Measurements from ENCODE around the gene MAP1B. TPM values are rescaled to one million over a fixed set of nuclear protein-coding genes. Genes with fewer than 3 reads are reported as not detected.

MAP1B gene
- total and polyA plus RNA-seq, 9 of the 15 experiments (the other 6 are each of a cell fraction or from before 2014, with no cell fraction given) = 5.2 to 66.1 (median 17.3) TPM

DNA sequence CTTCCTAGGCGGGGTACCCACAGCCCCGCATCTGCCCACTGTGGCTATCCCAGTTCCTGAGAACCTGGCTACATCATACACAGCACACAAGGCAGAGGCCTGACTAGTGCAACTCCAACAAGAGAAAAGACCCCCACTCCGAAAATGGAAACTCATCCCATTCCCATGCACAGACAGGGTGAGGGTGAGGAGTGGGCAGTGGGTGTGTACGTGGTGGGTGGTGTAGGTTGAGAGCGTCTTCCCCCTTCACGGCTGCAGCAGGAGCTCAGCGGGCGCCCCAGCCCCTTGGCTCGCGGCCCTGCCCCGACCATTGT is 501 bp upstream of the MAP1B start (continued):
- TF ChIP-seq, protein P1, sequence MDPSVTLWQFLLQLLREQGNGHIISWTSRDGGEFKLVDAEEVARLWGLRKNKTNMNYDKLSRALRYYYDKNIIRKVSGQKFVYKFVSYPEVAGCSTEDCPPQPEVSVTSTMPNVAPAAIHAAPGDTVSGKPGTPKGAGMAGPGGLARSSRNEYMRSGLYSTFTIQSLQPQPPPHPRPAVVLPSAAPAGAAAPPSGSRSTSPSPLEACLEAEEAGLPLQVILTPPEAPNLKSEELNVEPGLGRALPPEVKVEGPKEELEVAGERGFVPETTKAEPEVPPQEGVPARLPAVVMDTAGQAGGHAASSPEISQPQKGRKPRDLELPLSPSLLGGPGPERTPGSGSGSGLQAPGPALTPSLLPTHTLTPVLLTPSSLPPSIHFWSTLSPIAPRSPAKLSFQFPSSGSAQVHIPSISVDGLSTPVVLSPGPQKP (CRISPR knock-in tag; IDR thresholded peaks at IDR 0.05) = no peak

DNA sequence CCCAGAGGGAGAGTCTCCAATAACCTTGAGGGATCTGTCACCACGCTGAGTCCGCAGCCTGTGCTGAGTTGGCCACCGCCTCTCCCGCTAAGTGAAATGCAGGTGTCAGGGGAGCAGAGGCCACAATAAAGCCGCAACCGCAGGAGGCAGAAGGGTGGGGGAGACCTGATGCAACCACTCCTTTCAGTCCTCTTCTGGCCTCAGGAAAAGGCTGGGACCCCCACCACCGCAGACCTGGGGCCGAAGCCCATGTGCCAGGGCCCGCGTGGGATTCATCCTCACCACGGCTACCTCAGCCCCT is 576 bp downstream of the MAP1B start:
- Histone ChIP-seq H2AFZ (ENCODE audit: low read depth, low read length) (peak overlapping the region; percentile 94), H3K27ac (ENCODE audit: extremely low read depth, low read depth, low read length) (peak overlapping the region; percentile 86), H4K20me1 (replicated peaks; ENCODE audit: control insufficient read depth, insufficient read depth, low read length) (peaks cover 19% of the 10 kb centered on the region; the same call in 1 of the 2 replicates), H3K9ac (ENCODE audit: insufficient read depth in 1 of 2, low read depth in 2 of 2, low read length in 2 of 2) (peak overlapping the region; percentile 86 to 94), H3K9me1 (ENCODE audit: control insufficient read depth, insufficient read depth, low read length) (peaks cover 3% of the 10 kb centered on the region), H3K4me2 (ENCODE audit: insufficient read depth, low read length) (peak overlapping the region; percentile 89), H3K27me3 (ENCODE audit: control insufficient read depth in 2 of 2, insufficient read depth in 2 of 2, low read length in 2 of 2) (no peaks in the 10 kb centered on the region), H3K4me1 (replicated peaks in 1 of 2; ENCODE audit: control insufficient read depth in 2 of 2, insufficient read depth in 2 of 2, low read length in 2 of 2) (peaks cover 18 to 30% of the 10 kb centered on the region in 2 experiments), H3K4me3 (peak overlapping the region; percentile 66), H3K36me3 (ENCODE audit: control insufficient read depth, insufficient read depth, low read length) (peaks cover 11% of the 10 kb centered on the region), H3K79me2 (ENCODE audit: control insufficient read depth, insufficient read depth, low read length) (peaks cover 54% of the 10 kb centered on the region), H3K9me3 (replicated peaks; ENCODE audit: control insufficient read depth, insufficient read depth, low read depth, low read length) (no peaks in the 10 kb centered on the region)
- intact Hi-C loops (cut with micrococcal nuclease) = loop anchor here (2.0 kb wide), 1 partner anchor 201 kb away; no protein-coding TSS in a partner anchor
- BruUV-seq (replicated peaks) = no TSS peak
- ChIA-PET POLR2A (interaction anchor here (0.5 to 5.1 kb wide), 13 partner anchors 9 to 847 kb away, joined by 3 to 31 read pairs (median 3); no protein-coding TSS in a partner anchor), CTCF (ENCODE audit: low intra/inter-chr PET ratio) (no interaction called here)
- FAIRE-seq (peak; percentile 56), DNase-seq (ENCODE audit: extremely low read depth in 1 of 4, low spot score in 3 of 4) (peak; percentile 48 to 78 (median 60)), ATAC-seq (peak; percentile 72)
- in situ Hi-C loops (cut with MboI) = no loop called here
- under 1% methylated on average over 11 of the region's 11 CpGs for WGBS (ENCODE audit: insufficient coverage, low coverage, missing lambda C conversion rate)
- TF ChIP-seq, protein P2, sequence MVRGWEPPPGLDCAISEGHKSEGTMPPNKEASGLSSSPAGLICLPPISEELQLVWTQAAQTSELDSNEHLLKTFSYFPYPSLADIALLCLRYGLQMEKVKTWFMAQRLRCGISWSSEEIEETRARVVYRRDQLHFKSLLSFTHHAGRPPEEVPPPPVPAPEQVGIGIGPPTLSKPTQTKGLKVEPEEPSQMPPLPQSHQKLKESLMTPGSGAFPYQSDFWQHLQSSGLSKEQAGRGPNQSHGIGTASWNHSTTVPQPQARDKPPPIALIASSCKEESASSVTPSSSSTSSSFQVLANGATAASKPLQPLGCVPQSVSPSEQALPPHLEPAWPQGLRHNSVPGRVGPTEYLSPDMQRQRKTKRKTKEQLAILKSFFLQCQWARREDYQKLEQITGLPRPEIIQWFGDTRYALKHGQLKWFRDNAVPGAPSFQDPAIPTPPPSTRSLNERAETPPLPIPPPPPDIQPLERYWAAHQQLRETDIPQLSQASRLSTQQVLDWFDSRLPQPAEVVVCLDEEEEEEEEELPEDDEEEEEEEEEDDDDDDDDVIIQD (CRISPR knock-in tag; IDR thresholded peaks at IDR 0.05) = no peak
- TF ChIP-seq TEAD4 (IDR thresholded peaks at IDR 0.05; ENCODE audit: low read length) (0 out of 2 replicates have a peak, but pooled peaks have one; percentile 18), TEAD4 (CRISPR knock-in tag; IDR thresholded peaks at IDR 0.05; ENCODE audit: borderline replicate concordance) (no peak), NR4A1 (CRISPR knock-in tag; IDR thresholded peaks at IDR 0.05) (no peak), NR4A1 (tag; IDR thresholded peaks at IDR 0.05) (no peak), RBM22 (IDR thresholded peaks at IDR 0.05; ENCODE audit: low read depth, low read length, poor library complexity, severe bottlenecking) (peak; percentile 7), SIN3A (IDR thresholded peaks at IDR 0.05; ENCODE audit: borderline replicate concordance in 2 of 2, control insufficient read depth in 1 of 2, low read depth in 2 of 2, low read length in 2 of 2) (peak; percentile 5 to 49; a peak in 1 of 4 replicates), EP400 (IDR thresholded peaks at IDR 0.05) (peak; percentile 64), MEIS2 (IDR thresholded peaks at IDR 0.05; ENCODE audit: partially characterized antibody) (peak; percentile 72), YY1 (IDR thresholded peaks at IDR 0.05; ENCODE audit: borderline replicate concordance in 1 of 3, control insufficient read depth in 1 of 3, extremely low read depth in 1 of 3, insufficient read depth in 3 of 3, insufficient read length in 1 of 3, insufficient replicate concordance in 2 of 3, low read depth in 1 of 3, low read length in 2 of 3) (peak in 1 of 3 experiments; percentile 26), MTA3 (IDR thresholded peaks at IDR 0.05; ENCODE audit: borderline replicate concordance) (no peak)
- TF ChIP-seq, protein P3, sequence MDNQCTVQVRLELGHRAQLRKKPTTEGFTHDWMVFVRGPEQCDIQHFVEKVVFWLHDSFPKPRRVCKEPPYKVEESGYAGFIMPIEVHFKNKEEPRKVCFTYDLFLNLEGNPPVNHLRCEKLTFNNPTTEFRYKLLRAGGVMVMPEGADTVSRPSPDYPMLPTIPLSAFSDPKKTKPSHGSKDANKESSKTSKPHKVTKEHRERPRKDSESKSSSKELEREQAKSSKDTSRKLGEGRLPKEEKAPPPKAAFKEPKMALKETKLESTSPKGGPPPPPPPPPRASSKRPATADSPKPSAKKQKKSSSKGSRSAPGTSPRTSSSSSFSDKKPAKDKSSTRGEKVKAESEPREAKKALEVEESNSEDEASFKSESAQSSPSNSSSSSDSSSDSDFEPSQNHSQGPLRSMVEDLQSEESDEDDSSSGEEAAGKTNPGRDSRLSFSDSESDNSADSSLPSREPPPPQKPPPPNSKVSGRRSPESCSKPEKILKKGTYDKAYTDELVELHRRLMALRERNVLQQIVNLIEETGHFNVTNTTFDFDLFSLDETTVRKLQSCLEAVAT (IDR thresholded peaks at IDR 0.05) = peak in 1 of 2 experiments; percentile 70; a peak in 1 of 4 replicates
- TF ChIP-seq, protein P4, sequence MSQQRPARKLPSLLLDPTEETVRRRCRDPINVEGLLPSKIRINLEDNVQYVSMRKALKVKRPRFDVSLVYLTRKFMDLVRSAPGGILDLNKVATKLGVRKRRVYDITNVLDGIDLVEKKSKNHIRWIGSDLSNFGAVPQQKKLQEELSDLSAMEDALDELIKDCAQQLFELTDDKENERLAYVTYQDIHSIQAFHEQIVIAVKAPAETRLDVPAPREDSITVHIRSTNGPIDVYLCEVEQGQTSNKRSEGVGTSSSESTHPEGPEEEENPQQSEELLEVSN (IDR thresholded peaks at IDR 0.05; ENCODE audit: borderline replicate concordance in 1 of 2, extremely low read depth in 1 of 2, insufficient read depth in 1 of 2, insufficient read length in 1 of 2, low read depth in 1 of 2, low read length in 1 of 2, poor library complexity in 1 of 2, severe bottlenecking in 1 of 2) = peak; percentile 13 to 60

All from K562 (cell line).